Measurements from ENCODE around the gene RPH3AL. TPM values are rescaled to one million over a fixed set of nuclear protein-coding genes. Genes with fewer than 3 reads are reported as not detected.

Gene RPH3AL
- total RNA-seq, 1 donor from 2014 or later = 16.9 TPM

DNA sequence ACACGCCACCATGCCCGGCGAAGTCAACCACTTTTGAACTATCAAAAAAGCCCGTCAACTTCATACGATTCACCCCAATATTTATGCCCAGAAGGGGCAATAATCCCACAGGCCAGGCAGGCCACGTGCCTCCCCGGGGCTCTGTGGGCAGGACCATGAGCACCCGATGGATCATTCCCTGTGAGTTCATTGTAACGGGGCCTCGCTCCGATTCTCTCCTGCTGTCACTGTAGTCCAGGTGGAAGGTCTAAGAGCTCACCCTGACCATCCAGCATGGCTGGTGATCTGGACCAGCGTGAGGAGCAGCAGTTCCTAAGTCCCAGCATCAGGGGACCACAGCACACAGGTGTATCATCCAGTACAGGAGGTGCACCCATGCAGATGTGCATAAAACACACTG lies 93.7 kb downstream of the RPH3AL start:
- no peak overlapping the region for H3K27ac Mint-ChIP-seq
- H3K4me1 Mint-ChIP-seq = peaks cover 8% of the 10 kb centered on the region
- H3K4me3 Mint-ChIP-seq = no peak overlapping the region
- H3K9me3 Mint-ChIP-seq = peaks cover 19% of the 10 kb centered on the region
- TF ChIP-seq, protein P1, sequence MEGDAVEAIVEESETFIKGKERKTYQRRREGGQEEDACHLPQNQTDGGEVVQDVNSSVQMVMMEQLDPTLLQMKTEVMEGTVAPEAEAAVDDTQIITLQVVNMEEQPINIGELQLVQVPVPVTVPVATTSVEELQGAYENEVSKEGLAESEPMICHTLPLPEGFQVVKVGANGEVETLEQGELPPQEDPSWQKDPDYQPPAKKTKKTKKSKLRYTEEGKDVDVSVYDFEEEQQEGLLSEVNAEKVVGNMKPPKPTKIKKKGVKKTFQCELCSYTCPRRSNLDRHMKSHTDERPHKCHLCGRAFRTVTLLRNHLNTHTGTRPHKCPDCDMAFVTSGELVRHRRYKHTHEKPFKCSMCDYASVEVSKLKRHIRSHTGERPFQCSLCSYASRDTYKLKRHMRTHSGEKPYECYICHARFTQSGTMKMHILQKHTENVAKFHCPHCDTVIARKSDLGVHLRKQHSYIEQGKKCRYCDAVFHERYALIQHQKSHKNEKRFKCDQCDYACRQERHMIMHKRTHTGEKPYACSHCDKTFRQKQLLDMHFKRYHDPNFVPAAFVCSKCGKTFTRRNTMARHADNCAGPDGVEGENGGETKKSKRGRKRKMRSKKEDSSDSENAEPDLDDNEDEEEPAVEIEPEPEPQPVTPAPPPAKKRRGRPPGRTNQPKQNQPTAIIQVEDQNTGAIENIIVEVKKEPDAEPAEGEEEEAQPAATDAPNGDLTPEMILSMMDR (IDR thresholded peaks at IDR 0.05; ENCODE audit: unreplicated experiment) = no peak
- peaks cover 30% of the 10 kb centered on the region for H3K36me3 Mint-ChIP-seq
- H3K27me3 Mint-ChIP-seq (ENCODE audit: low read depth) = peaks cover 40% of the 10 kb centered on the region
- peak in 1 of 2 experiments; percentile 16 for DNase-seq (ENCODE audit: low spot score in 2 of 2, unreplicated experiment in 2 of 2)

DNA sequence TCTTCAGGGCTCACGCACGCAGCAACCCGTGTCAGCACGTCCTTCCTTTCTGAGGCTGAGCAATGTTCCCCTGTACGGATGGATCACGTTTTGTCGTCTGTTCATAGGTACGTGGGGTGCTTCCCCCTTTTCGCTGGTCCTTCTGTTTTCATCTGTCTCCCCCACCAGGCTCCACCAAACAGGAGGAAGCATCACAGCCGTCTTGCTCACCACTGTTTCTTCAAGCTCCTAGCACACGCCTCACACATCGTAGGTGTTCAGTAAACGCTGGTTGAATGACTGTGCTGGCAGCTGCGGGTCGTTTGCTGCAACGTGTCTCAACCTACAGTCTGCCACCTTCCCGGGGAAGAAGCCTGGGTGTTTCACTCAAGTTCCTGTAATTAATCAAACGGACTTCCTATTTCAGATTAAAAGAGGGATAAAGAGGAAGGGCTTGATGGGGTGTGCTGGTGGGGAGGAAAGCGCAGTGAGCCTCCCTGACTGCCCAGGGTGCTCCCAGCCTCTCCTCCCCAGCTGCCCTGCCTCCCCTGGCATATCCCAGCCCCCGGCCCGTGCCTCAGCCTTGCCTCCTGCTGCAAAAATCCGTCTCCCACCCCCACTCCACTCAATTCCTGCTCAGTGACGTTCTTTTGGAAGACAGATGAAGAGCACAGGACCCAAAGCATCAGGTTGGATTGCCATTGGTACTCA lies 94.4 kb downstream of the RPH3AL start:
- Mint-ChIP-seq H3K4me1 (peaks cover 8% of the 10 kb centered on the region), H3K27me3 (ENCODE audit: low read depth) (peaks cover 40% of the 10 kb centered on the region), H3K4me3 (no peak overlapping the region), H3K36me3 (peaks cover 23% of the 10 kb centered on the region), H3K9me3 (peaks cover 13% of the 10 kb centered on the region), H3K27ac (no peak overlapping the region)
- TF ChIP-seq, protein P1 (IDR thresholded peaks at IDR 0.05; ENCODE audit: unreplicated experiment) = no peak
- DNase-seq (ENCODE audit: low spot score in 2 of 2, unreplicated experiment in 2 of 2) = peak in 1 of 2 experiments; percentile 25

DNA sequence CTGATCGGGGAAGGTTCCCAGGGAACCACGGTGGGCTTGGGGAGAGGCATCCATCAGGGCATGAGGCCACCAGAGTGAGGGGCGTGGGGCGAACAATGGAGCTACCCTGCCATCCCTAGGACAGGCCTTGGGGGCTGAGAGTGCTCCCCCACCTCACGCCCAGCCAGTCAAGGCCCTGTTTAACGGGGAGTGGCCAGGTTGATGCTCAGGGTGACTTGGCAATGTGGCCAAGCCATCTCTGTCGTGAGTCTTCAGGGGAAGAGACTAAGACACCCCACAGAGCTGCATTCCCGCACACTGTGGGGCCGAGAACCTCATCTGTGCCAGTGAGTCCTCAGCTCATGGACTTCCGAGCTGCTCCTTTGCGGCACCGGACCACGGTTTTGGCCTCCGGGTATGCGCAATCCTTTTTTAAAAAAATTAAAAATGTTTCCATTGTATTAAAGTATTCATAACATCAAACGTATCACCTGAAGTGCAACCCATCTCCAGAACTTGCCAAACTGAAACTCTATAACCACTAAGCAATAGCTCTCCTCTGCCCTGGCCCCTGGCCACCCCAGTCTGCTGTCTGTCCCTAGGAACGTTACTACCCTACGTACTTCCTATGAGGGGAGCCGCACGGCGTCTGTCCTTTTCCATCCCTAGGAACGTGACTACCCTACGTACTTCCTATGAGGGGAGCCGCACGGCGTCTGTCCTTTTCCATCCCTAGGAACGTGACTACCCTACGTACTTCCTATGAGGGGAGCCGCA lies 99.3 kb downstream of the RPH3AL start:
- peak in 1 of 2 experiments; percentile 17 for DNase-seq (ENCODE audit: low spot score in 2 of 2, unreplicated experiment in 2 of 2)
- Mint-ChIP-seq H3K36me3 (peaks cover 4% of the 10 kb centered on the region), H3K27me3 (ENCODE audit: low read depth) (peaks cover 6% of the 10 kb centered on the region), H3K9me3 (no peaks in the 10 kb centered on the region), H3K4me3 (no peak overlapping the region), H3K4me1 (no peaks in the 10 kb centered on the region), H3K27ac (no peak overlapping the region)
- TF ChIP-seq, protein P1 (IDR thresholded peaks at IDR 0.05; ENCODE audit: unreplicated experiment) = no peak

DNA sequence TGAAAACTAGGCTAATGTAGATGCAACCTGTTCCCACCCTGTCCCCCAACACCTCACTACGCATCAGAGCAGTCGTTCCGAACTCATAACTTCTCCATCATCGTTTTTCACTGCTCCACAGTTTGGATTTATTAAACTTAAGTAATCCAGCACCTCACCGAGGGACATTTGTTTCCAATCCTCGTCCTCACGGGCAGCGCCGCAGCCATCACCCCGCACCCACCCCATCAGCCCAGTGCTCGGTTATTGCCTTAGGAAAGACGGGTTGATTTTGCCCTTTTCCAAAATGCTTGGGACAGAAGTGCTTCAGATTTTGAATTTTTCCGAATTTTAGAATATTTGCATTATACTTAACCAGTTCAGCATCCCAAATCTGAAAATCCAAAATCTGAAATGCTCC lies 100.2 kb downstream of the RPH3AL start:
- Mint-ChIP-seq H3K9me3 (no peaks in the 10 kb centered on the region), H3K27ac (no peak overlapping the region), H3K4me3 (no peak overlapping the region), H3K36me3 (no peaks in the 10 kb centered on the region), H3K4me1 (no peaks in the 10 kb centered on the region), H3K27me3 (ENCODE audit: low read depth) (peaks cover 1% of the 10 kb centered on the region)
- no peak for DNase-seq (ENCODE audit: low spot score in 2 of 2, unreplicated experiment in 2 of 2)
- TF ChIP-seq, protein P1 (IDR thresholded peaks at IDR 0.05; ENCODE audit: unreplicated experiment) = no peak

DNA sequence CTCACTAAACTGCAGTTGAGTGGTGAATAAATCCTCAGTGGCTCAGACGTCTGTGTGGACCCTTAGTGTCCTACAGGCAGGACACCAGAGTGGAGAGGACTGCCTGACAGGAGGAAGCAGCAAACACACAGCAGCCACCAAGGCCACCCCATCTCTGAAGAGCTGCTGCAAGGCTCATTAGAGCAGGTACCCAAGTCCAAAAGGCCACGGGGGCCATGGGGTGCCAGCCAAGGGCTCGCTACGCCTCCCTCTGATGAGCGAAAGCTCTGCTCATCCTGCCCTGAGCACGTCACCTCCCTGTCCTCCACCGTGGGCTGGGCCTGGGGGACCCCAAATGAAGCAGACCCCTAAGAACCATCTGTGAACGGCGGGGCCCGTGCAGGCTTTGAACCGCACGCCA lies 101.1 kb downstream of the RPH3AL start:
- Mint-ChIP-seq H3K4me3 (no peak overlapping the region), H3K9me3 (no peaks in the 10 kb centered on the region), H3K27me3 (ENCODE audit: low read depth) (peaks cover 1% of the 10 kb centered on the region), H3K4me1 (no peaks in the 10 kb centered on the region), H3K36me3 (no peaks in the 10 kb centered on the region), H3K27ac (no peak overlapping the region)
- TF ChIP-seq, protein P1 (IDR thresholded peaks at IDR 0.05; ENCODE audit: unreplicated experiment) = no peak
- peak in 1 of 2 experiments; percentile 28 for DNase-seq (ENCODE audit: low spot score in 2 of 2, unreplicated experiment in 2 of 2)

Measured in mesothelial cell of epicardium (in vitro differentiated cells).